Neural progenitor cell (in vitro differentiated cells): ENCODE data around the gene RGS3. TPM values are rescaled to one million over a fixed set of nuclear protein-coding genes. Genes with fewer than 3 reads are reported as not detected.

Experiments
- DNase-seq: peaks from one replicate; pipeline ENCODE4 v3.0.0-alpha.2; 2016; ENCODE audit warnings: low spot score
- H2AFZ ChIP-seq: fragments of 200-600 bp; sonication (generic); replicated peaks from 2 replicates; pipeline ENCODE4 v1.6.1; 2016; ENCODE audit warnings: antibody characterized with exemption
- H3F3A ChIP-seq: fragments of 200-600 bp; sonication (generic); 2 replicates; pipeline ENCODE4 v1.6.1; 2016; ENCODE audit warnings: antibody characterized with exemption, low read depth
- H3K27ac ChIP-seq: fragments of 200-600 bp; sonication (generic); 2 replicates; pipeline ENCODE4 v1.5.1; 2016; ENCODE audit warnings: mild to moderate bottlenecking
- H3K27me3 ChIP-seq: fragments of 200-600 bp; sonication (generic); 2 replicates; pipeline ENCODE4 v1.6.1; 2016; ENCODE audit warnings: mild to moderate bottlenecking, moderate library complexity
- H3K36me3 ChIP-seq: fragments of 200-600 bp; sonication (generic); 2 replicates; pipeline ENCODE4 v1.5.1; 2016
- H3K4me1 ChIP-seq: fragments of 200-600 bp; sonication (generic); 2 replicates; pipeline ENCODE4 v1.6.1; 2016; ENCODE audit warnings: mixed run types
- H3K4me2 ChIP-seq: fragments of 200-600 bp; sonication (generic); 2 replicates; pipeline ENCODE4 v1.6.1; 2016
- H3K4me3 ChIP-seq: fragments of 200-600 bp; sonication (generic); 2 replicates; pipeline ENCODE4 v1.5.1; 2016
- H3K79me2 ChIP-seq: fragments of 200-600 bp; sonication (generic); 2 replicates; pipeline ENCODE4 v1.6.1; 2016; ENCODE audit warnings: low read depth
- H3K9ac ChIP-seq: fragments of 200-600 bp; sonication (generic); 2 replicates; pipeline ENCODE4 v1.6.1; 2016
- H3K9me3 ChIP-seq: fragments of 200-600 bp; sonication (generic); 2 replicates; pipeline ENCODE4 v1.5.1; 2016; ENCODE audit warnings: low read depth
- H4K20me1 ChIP-seq: fragments of 200-600 bp; sonication (generic); 2 replicates; pipeline ENCODE4 v1.6.1; 2016; ENCODE audit warnings: low read depth
- H3K27ac Mint-ChIP-seq: 3 replicates; pipeline ENCODE4 v1.8.0; 2021; ENCODE audit warnings: mixed read lengths
- H3K27me3 Mint-ChIP-seq: 2 replicates; pipeline ENCODE4 v1.8.0; 2022; ENCODE audit warnings: low read depth, mild to moderate bottlenecking, inconsistent platforms, moderate library complexity, mixed read lengths; ENCODE audit not compliant: insufficient read depth
- H3K36me3 Mint-ChIP-seq: 3 replicates; pipeline ENCODE4 v1.8.0; 2021; ENCODE audit warnings: mixed read lengths
- H3K4me1 Mint-ChIP-seq: 3 replicates; pipeline ENCODE4 v1.8.0; 2021; ENCODE audit warnings: mixed read lengths
- H3K4me3 Mint-ChIP-seq: 3 replicates; pipeline ENCODE4 v1.8.0; 2021; ENCODE audit warnings: mild to moderate bottlenecking, moderate library complexity, mixed read lengths
- H3K9me3 Mint-ChIP-seq: 3 replicates; pipeline ENCODE4 v1.8.0; 2020; ENCODE audit warnings: mixed read lengths
- EZH2 ChIP-seq: fragments of 200-600 bp; sonication (generic); IDR thresholded peaks from 2 replicates; pipeline ENCODE4 v1.6.1; 2017; ENCODE audit warnings: antibody characterized with exemption, mild to moderate bottlenecking, moderate library complexity
- EZH2phosphoT487 ChIP-seq: fragments of 200-600 bp; sonication (generic); IDR thresholded peaks from 2 replicates; pipeline ENCODE4 v1.6.1; 2017; ENCODE audit warnings: antibody characterized with exemption
- total RNA-seq: library from RNA; depleted of rRNA; stranded (reverse); fragments of >200 nt; gene quantifications from 2 replicates; pipeline ENCODE4 v1.2.3, GENCODE V29; 2015; ENCODE audit warnings: low replicate concordance
- TF ChIP-seq, protein P1 (sequence below): fragments of 200-600 bp; sonication (generic); IDR thresholded peaks from 2 replicates; pipeline ENCODE4 v1.5.1; 2017; ENCODE audit warnings: antibody characterized with exemption, mild to moderate bottlenecking

RGS3 gene
- total RNA-seq, 1 donor from 2014 or later: 30.3 TPM

DNA sequence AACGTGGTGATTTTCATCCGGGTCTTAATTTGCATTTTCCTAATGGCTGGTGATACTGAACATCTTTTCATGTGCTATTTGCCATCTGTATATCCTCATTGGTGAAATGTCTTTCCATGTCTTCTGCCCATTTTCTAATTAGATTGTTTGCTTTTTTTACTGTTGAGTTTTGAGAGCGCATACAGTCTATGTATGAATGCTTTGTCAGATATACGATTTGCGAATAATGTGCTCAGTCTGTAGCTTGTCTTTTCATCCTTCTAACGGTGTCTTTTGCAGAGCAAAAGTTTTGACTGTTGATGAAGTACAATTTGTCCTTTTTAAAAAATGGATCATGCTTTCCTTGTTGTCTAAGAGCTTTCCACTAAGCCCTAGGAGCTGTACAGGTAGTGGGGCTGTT lies 143.0 kb downstream of the RGS3 start:
- H3K4me3 Mint-ChIP-seq: no peak overlapping the region
- H3K36me3 Mint-ChIP-seq: no peaks in the 10 kb centered on the region
- H3K4me2 ChIP-seq: no peak overlapping the region
- H3K27ac Mint-ChIP-seq: no peak overlapping the region
- H3K27ac ChIP-seq: no peak overlapping the region
- H3K27me3 Mint-ChIP-seq: peaks cover 18% of the 10 kb centered on the region
- H3K4me3 ChIP-seq: no peak overlapping the region
- no peaks in the 10 kb centered on the region for H3K9me3 Mint-ChIP-seq
- DNase-seq: no peak
- no peak overlapping the region for H3K9ac ChIP-seq
- no peak overlapping the region for H2AFZ ChIP-seq
- H3K27me3 ChIP-seq: no peaks in the 10 kb centered on the region
- no peaks in the 10 kb centered on the region for H3K79me2 ChIP-seq
- H3K4me1 ChIP-seq: peaks cover 34% of the 10 kb centered on the region
- TF ChIP-seq EZH2phosphoT487: no peak
- no peaks in the 10 kb centered on the region for H3K36me3 ChIP-seq
- peaks cover 52% of the 10 kb centered on the region for H3K4me1 Mint-ChIP-seq
- no peaks in the 10 kb centered on the region for H3K9me3 ChIP-seq
- H3F3A ChIP-seq: no peaks in the 10 kb centered on the region
- no peaks in the 10 kb centered on the region for H4K20me1 ChIP-seq

DNA sequence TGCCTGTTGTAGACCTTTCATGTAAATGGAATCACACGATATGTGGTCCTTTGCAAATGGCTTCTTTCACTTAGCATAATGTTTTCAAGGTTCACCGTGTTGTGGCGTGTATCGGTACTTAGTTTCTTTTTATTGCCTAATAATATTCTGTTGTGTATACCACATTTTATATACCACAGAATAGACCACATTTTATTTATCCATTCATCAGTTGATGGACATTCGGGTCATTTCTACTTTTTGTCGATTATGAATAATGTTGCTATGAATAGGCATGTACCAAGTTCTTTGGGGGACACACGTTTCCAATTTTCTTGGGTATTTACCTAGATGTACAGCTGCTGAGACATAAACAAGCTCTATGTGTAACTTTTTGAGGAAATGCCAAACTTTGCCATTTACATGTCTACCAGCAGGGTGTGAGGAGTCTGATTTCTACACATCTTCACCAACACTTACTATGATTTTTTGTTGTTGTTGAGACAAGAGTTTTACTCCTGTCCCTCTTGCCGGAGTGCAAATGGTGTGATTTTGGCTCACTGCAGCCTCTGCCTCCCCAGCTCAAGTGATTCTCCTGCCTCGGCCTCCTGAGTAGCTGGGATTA lies 144.7 kb downstream of the RGS3 start:
- H3F3A ChIP-seq: no peaks in the 10 kb centered on the region
- no peak overlapping the region for H3K4me3 ChIP-seq
- no peaks in the 10 kb centered on the region for H3K9me3 ChIP-seq
- Mint-ChIP-seq H3K4me3 (no peak overlapping the region), H3K36me3 (no peaks in the 10 kb centered on the region), H3K27ac (no peak overlapping the region), H3K9me3 (no peaks in the 10 kb centered on the region), H3K27me3 (peaks cover 11% of the 10 kb centered on the region), H3K4me1 (peaks cover 38% of the 10 kb centered on the region)
- DNase-seq: no peak
- no peaks in the 10 kb centered on the region for H3K79me2 ChIP-seq
- H3K27ac ChIP-seq: no peak overlapping the region
- H2AFZ ChIP-seq: no peak overlapping the region
- no peaks in the 10 kb centered on the region for H4K20me1 ChIP-seq
- H3K27me3 ChIP-seq: no peaks in the 10 kb centered on the region
- peaks cover 19% of the 10 kb centered on the region for H3K4me1 ChIP-seq
- no peak overlapping the region for H3K9ac ChIP-seq
- no peak overlapping the region for H3K4me2 ChIP-seq
- H3K36me3 ChIP-seq: no peaks in the 10 kb centered on the region
- TF ChIP-seq EZH2phosphoT487: no peak
- TF ChIP-seq, protein P1, sequence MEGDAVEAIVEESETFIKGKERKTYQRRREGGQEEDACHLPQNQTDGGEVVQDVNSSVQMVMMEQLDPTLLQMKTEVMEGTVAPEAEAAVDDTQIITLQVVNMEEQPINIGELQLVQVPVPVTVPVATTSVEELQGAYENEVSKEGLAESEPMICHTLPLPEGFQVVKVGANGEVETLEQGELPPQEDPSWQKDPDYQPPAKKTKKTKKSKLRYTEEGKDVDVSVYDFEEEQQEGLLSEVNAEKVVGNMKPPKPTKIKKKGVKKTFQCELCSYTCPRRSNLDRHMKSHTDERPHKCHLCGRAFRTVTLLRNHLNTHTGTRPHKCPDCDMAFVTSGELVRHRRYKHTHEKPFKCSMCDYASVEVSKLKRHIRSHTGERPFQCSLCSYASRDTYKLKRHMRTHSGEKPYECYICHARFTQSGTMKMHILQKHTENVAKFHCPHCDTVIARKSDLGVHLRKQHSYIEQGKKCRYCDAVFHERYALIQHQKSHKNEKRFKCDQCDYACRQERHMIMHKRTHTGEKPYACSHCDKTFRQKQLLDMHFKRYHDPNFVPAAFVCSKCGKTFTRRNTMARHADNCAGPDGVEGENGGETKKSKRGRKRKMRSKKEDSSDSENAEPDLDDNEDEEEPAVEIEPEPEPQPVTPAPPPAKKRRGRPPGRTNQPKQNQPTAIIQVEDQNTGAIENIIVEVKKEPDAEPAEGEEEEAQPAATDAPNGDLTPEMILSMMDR: no peak

DNA sequence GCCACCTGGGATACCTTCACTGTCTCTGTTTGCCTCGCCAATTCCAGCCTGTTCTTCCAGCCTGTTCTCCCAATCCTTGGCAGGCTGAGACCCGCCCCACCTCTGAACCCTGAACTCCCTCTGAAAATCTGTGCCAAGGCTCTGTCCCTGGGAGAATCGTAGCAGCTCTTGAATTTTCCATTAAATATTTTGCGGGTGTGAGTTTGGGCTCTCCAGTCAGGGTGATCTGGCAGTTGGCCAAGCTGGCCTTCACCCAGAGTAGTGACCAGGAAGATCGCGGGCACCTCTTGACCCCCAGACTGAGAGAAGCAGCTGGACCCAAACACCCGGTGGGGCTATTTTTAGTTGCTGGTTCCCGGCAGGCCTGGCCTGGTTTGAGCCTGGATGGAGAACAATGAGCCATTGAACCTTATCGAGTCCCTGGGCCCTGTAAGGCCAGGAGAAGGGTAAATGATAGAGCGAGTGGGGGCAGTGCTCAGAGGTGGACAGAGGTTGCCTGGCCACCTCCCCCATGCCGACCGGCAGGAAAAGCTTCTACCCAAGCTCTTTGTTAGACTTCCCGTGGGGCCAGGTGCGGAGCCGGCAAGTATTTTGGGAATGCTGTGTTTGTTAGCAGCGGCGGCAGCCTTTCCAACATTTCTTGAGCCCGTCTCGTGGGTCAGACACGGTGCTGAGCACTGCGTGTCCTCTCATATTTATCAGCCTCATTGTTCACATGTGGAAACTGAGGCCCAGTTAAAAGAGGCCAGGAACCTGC lies 146.2 kb downstream of the RGS3 start:
- Histone ChIP-seq H3K4me3 (no peak overlapping the region), H3K27me3 (no peaks in the 10 kb centered on the region), H3K27ac (no peak overlapping the region), H3F3A (no peaks in the 10 kb centered on the region), H3K9ac (no peak overlapping the region), H3K4me1 (peaks cover 13% of the 10 kb centered on the region), H3K79me2 (no peaks in the 10 kb centered on the region), H2AFZ (peak overlapping the region; percentile 66), H3K36me3 (no peaks in the 10 kb centered on the region), H3K9me3 (no peaks in the 10 kb centered on the region), H4K20me1 (no peaks in the 10 kb centered on the region), H3K4me2 (peak overlapping the region; percentile 23)
- Mint-ChIP-seq H3K36me3 (no peaks in the 10 kb centered on the region), H3K9me3 (no peaks in the 10 kb centered on the region), H3K27me3 (peaks cover 10% of the 10 kb centered on the region), H3K27ac (peak overlapping the region; percentile 90), H3K4me1 (peaks cover 37% of the 10 kb centered on the region), H3K4me3 (no peak overlapping the region)
- DNase-seq: peak; percentile 58
- TF ChIP-seq, protein P1: no peak
- TF ChIP-seq EZH2phosphoT487: no peak
- no peak for TF ChIP-seq EZH2
